Activated effector memory CD4-positive, alpha-beta T cell treated with Interleukin-2 at 50 U/mL for 16 hours (primary cell): ENCODE measurements around the gene LRRC3.
A peak's percentile ranks its signal among the peaks of the same experiment; 100 is the strongest.
"Not testable (repeated sequence)": the region's sequence is repeated elsewhere in the genome, so short reads cannot be mapped to it uniquely, and the experiment has no call there.

ENCODE experiments used
- DNase-seq: peaks from one replicate; pipeline ENCODE4 v3.0.0-alpha.2; 2020

LRRC3 gene

GRCh38 chr21:44454747-44455523, at the start of gene LRRC3:
TSS of gene LRRC3 (plus strand) at chr21:44455510. CDS start at chr21:44456645, 1,135 bp downstream.
- peak; percentile 65 for DNase-seq

GRCh38 chr21:44405948-44406872, 49.1 kb upstream of the LRRC3 start:
- no peak for DNase-seq

- DNase-seq: no peak
Observed at GRCh38 chr21:44406953-44407352, 48.4 kb upstream of the LRRC3 start.

GRCh38 chr21:44407493-44407892, 47.8 kb upstream of the LRRC3 start:
- DNase-seq: no peak

- no peak for DNase-seq
Observed at GRCh38 chr21:44408226-44408625, 47.1 kb upstream of the LRRC3 start.

GRCh38 chr21:44413566-44414290, 41.6 kb upstream of the LRRC3 start:
- DNase-seq: no peak

GRCh38 chr21:44414291-44415072, 40.8 kb upstream of the LRRC3 start:
- DNase-seq: no peak

- no peak for DNase-seq
Observed at GRCh38 chr21:44415073-44416025, 40.0 kb upstream of the LRRC3 start.

GRCh38 chr21:44416193-44416592, 39.1 kb upstream of the LRRC3 start:
- DNase-seq: no peak

GRCh38 chr21:44417621-44418107, 37.6 kb upstream of the LRRC3 start:
- DNase-seq: not testable (repeated sequence)

GRCh38 chr21:44418108-44418875, 37.0 kb upstream of the LRRC3 start:
- DNase-seq: no peak

- no peak for DNase-seq
Observed at GRCh38 chr21:44418876-44419230, 36.5 kb upstream of the LRRC3 start.

GRCh38 chr21:44419679-44420078, 35.6 kb upstream of the LRRC3 start:
- no peak for DNase-seq

GRCh38 chr21:44420416-44421205, 34.7 kb upstream of the LRRC3 start:
- no peak for DNase-seq

GRCh38 chr21:44421901-44422840, 33.1 kb upstream of the LRRC3 start:
- no peak for DNase-seq

- no peak for DNase-seq
Observed at GRCh38 chr21:44423312-44423821, 31.9 kb upstream of the LRRC3 start.

GRCh38 chr21:44423941-44424607, 31.2 kb upstream of the LRRC3 start:
- no peak for DNase-seq
